ENCODE results near the gene CHM.

- TF ChIP-seq CTCF (IDR thresholded peaks at IDR 0.05) (no peak), SIN3A (IDR thresholded peaks at IDR 0.05; ENCODE audit: borderline replicate concordance, insufficient read depth, low read depth, low read length) (no peak), REST (IDR thresholded peaks at IDR 0.05; ENCODE audit: insufficient read depth in 1 of 2, low read depth in 2 of 2, low read length in 1 of 2) (no peak), POLR2AphosphoS5 (IDR thresholded peaks at IDR 0.05; ENCODE audit: low read depth, low read length) (no peak), TCF7L2 (IDR thresholded peaks at IDR 0.05; ENCODE audit: low read depth, low read length) (no peak)
Measured at GRCh38 chrX:85865324-85865723, 182.0 kb downstream of the CHM start.

All from Panc1 (cell line).